ENCODE data around the gene MCHR1. TPM values are rescaled to one million over a fixed set of nuclear protein-coding genes. Genes with fewer than 3 reads are reported as not detected.

MCHR1 gene
- total and polyA plus RNA-seq, 2 of the 13 experiments (the other 11 are each of a cell fraction or from before 2014, with no cell fraction given): 0.40 to 0.83 TPM

DNA sequence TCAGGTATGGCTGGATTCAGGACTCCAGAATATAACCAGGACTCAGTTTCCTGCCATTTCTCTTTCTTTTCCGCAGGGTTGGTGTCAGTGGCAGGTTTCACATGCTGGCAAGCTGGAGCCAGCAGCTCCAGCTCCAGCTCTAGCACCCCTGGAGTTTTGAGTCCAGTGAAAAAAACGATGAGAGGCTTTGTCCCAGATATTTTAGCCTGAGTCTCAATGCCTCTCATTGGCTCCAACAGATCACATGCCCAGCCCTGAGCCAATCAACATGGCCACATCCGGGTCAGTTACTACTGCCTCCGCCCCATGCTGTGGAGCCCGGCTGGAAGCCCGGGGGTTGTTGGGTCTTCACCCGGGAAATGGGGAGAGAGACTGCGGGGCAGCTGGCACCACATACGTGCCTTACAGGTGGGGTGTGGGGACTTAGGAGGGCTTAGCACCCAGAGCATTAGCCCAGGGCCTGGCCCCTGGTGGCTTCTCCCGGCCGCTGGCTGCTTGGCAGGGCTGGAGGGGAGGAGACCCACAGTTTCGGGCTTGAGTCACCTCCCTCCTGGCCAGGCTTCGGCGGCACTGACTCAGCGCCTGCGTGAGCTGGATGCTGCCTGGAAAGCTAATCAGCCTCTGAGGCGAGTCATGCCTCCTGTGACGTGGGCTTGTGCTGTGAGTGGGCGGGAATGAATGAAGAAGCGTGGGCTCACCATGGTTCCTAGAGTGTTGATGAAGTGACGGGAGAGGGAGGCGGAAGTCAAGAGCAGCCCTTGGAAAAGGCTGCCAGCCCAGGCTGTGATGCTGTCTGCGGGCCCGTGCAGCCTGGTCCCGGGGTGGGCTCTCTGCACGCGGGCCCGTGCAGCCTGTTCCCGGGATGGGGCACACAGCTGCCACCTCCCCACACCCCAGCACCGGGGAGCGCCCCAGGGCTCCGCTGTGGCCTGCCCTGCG, 27.5 kb upstream of the MCHR1 start (continued):
- TF ChIP-seq ZNF367 (CRISPR knock-in tag; IDR thresholded peaks at IDR 0.05; ENCODE audit: borderline replicate concordance): no peak; the same call in 1 of the 2 replicates
- TF ChIP-seq ZNF234 (CRISPR knock-in tag; conservative IDR thresholded peaks at IDR 0.05): no peak
- TF ChIP-seq PHF8 (CRISPR knock-in tag; IDR thresholded peaks at IDR 0.05): peak; percentile 94
- TF ChIP-seq GABPB1 (CRISPR knock-in tag; IDR thresholded peaks at IDR 0.05): peak; percentile 73; the same call in 1 of the 2 replicates
- no peak for TF ChIP-seq ZNF263 (CRISPR knock-in tag; IDR thresholded peaks at IDR 0.05)
- TF ChIP-seq, protein P1, sequence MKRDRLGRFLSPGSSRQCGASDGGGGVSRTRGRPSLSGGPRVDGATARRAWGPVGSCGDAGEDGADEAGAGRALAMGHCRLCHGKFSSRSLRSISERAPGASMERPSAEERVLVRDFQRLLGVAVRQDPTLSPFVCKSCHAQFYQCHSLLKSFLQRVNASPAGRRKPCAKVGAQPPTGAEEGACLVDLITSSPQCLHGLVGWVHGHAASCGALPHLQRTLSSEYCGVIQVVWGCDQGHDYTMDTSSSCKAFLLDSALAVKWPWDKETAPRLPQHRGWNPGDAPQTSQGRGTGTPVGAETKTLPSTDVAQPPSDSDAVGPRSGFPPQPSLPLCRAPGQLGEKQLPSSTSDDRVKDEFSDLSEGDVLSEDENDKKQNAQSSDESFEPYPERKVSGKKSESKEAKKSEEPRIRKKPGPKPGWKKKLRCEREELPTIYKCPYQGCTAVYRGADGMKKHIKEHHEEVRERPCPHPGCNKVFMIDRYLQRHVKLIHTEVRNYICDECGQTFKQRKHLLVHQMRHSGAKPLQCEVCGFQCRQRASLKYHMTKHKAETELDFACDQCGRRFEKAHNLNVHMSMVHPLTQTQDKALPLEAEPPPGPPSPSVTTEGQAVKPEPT (CRISPR knock-in tag; IDR thresholded peaks at IDR 0.05; ENCODE audit: low read depth): peak; percentile 84; the same call in 1 of the 2 replicates
- no peak for TF ChIP-seq MLX (CRISPR knock-in tag; IDR thresholded peaks at IDR 0.05)
- TF ChIP-seq THYN1 (CRISPR knock-in tag; IDR thresholded peaks at IDR 0.05; ENCODE audit: borderline replicate concordance, low read depth): no peak
- 0 out of 2 replicates have a peak, but pooled peaks have one; percentile 61 for TF ChIP-seq KLF6 (CRISPR knock-in tag; IDR thresholded peaks at IDR 0.05)
- no peak for TF ChIP-seq NFE2L2 (IDR thresholded peaks at IDR 0.05; ENCODE audit: low read length)
- TF ChIP-seq, protein P2, sequence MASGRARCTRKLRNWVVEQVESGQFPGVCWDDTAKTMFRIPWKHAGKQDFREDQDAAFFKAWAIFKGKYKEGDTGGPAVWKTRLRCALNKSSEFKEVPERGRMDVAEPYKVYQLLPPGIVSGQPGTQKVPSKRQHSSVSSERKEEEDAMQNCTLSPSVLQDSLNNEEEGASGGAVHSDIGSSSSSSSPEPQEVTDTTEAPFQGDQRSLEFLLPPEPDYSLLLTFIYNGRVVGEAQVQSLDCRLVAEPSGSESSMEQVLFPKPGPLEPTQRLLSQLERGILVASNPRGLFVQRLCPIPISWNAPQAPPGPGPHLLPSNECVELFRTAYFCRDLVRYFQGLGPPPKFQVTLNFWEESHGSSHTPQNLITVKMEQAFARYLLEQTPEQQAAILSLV (CRISPR knock-in tag; IDR thresholded peaks at IDR 0.05; ENCODE audit: borderline replicate concordance): peak; percentile 51; the same call in 1 of the 2 replicates
- TF ChIP-seq ZNF547 (CRISPR knock-in tag; IDR thresholded peaks at IDR 0.05): peak; percentile 63; the same call in 1 of the 2 replicates
- no peak for TF ChIP-seq ZNF713 (CRISPR knock-in tag; IDR thresholded peaks at IDR 0.05)
- 0 out of 2 replicates have a peak, but pooled peaks have one; percentile 15 for TF ChIP-seq MIER2 (CRISPR knock-in tag; IDR thresholded peaks at IDR 0.05)
- no peak for TF ChIP-seq PRDM15 (CRISPR knock-in tag; IDR thresholded peaks at IDR 0.05)
- TF ChIP-seq NR2C2 (CRISPR knock-in tag; IDR thresholded peaks at IDR 0.05; ENCODE audit: borderline replicate concordance): peak; percentile 74; the same call in 1 of the 2 replicates
- 0 out of 2 replicates have a peak, but pooled peaks have one; percentile 60 for TF ChIP-seq ZZZ3 (CRISPR knock-in tag; IDR thresholded peaks at IDR 0.05; ENCODE audit: borderline replicate concordance)
- peak; percentile 38; the same call in 1 of the 2 replicates for TF ChIP-seq SAFB2 (CRISPR knock-in tag; IDR thresholded peaks at IDR 0.05; ENCODE audit: borderline replicate concordance, low read depth)

Data from HepG2 (cell line).